ENCODE data around the gene TEX261. TPM values are rescaled to one million over a fixed set of nuclear protein-coding genes. Genes with fewer than 3 reads are reported as not detected.

The TEX261 gene
- total and polyA plus RNA-seq, 8 donors = 19.0 to 46.2 (median 41.6) TPM

GRCh38 chr2:70941186-70941585, 53.5 kb downstream of the TEX261 start:
- intact Hi-C loops (cut with DNase I) = loop anchor here in 1 of 3 donors (5.0 kb wide), 1 partner anchor 69 kb away; no protein-coding TSS in a partner anchor
- Histone ChIP-seq H3K4me3 (no peak overlapping the region), H3K4me1 (no peaks in the 10 kb centered on the region), H3K27ac (no peak overlapping the region), H3K9me3 (no peaks in the 10 kb centered on the region), H3K36me3 (no peaks in the 10 kb centered on the region), H3K27me3 (no peaks in the 10 kb centered on the region)
- ATAC-seq (no peak), FAIRE-seq (no peak), DNase-seq (peak in 1 of 6 donors; percentile 15)
- no peak for TF ChIP-seq CTCF (IDR thresholded peaks at IDR 0.05)
- WGBS, 2 donors = 75% methylated on average over 6 of the region's 6 CpGs

GRCh38 chr2:70939839-70940580, 54.7 kb downstream of the TEX261 start:
- Histone ChIP-seq H3K4me1 (no peaks in the 10 kb centered on the region), H3K27ac (no peak overlapping the region), H3K9me3 (no peaks in the 10 kb centered on the region), H3K4me3 (no peak overlapping the region), H3K27me3 (no peaks in the 10 kb centered on the region), H3K36me3 (no peaks in the 10 kb centered on the region)
- DNase-seq (peak in 1 of 6 donors; percentile 55), FAIRE-seq (no peak), ATAC-seq (no peak)
- intact Hi-C loops (cut with DNase I) = loop anchor here in 1 of 3 donors (5.0 to 10.0 kb wide), 2 partner anchors 68 to 155 kb away; no protein-coding TSS in a partner anchor
- 90 to 91% methylated on average over 10 of the region's 10 CpGs for WGBS, 2 donors
- TF ChIP-seq CTCF (IDR thresholded peaks at IDR 0.05) = no peak

- no peaks in the 10 kb centered on the region for H3K36me3 ChIP-seq
- H3K9me3 ChIP-seq = no peaks in the 10 kb centered on the region
- TF ChIP-seq CTCF (IDR thresholded peaks at IDR 0.05) = no peak
- no peak overlapping the region for H3K4me3 ChIP-seq
- 73 to 74% methylated on average over 30 of the region's 30 CpGs for WGBS, 2 donors
- DNase-seq = no peak
- no peaks in the 10 kb centered on the region for H3K27me3 ChIP-seq
- H3K4me1 ChIP-seq = no peaks in the 10 kb centered on the region
- ATAC-seq = no peak
- no peak for FAIRE-seq
- intact Hi-C loops (cut with DNase I) = loop anchor here in 1 of 3 donors (10.0 kb wide), 1 partner anchor 154 kb away; no protein-coding TSS in a partner anchor
- H3K27ac ChIP-seq = no peak overlapping the region
These were observed 55.5 kb downstream of the TEX261 start for GRCh38 chr2:70939001-70939838.

- WGBS, 2 donors = 78% methylated on average over 2 to 3 of the region's 3 CpGs
- intact Hi-C loops (cut with DNase I) = loop anchor here in 1 of 3 donors (10.0 kb wide), 1 partner anchor 154 kb away; no protein-coding TSS in a partner anchor
- DNase-seq (no peak), ATAC-seq (no peak), FAIRE-seq (no peak)
- Histone ChIP-seq H3K4me3 (no peak overlapping the region), H3K9me3 (no peaks in the 10 kb centered on the region), H3K36me3 (no peaks in the 10 kb centered on the region), H3K27me3 (no peaks in the 10 kb centered on the region), H3K27ac (no peak overlapping the region), H3K4me1 (no peaks in the 10 kb centered on the region)
- no peak for TF ChIP-seq CTCF (IDR thresholded peaks at IDR 0.05)
These were observed 56.1 kb downstream of the TEX261 start for GRCh38 chr2:70938586-70938950.

Data from pancreas (tissue), 10 donors.